B cell (primary cell): ENCODE measurements around the gene GPC3. TPM values are rescaled to one million over a fixed set of nuclear protein-coding genes. Genes with fewer than 3 reads are reported as not detected.

Experiments
- ATAC-seq: fragments of 200-7000 bp; cut with Tn5 transposase; one replicate; pipeline ENCODE4 v1.10.0; 2021; ENCODE audit warnings: low read depth, mild to moderate bottlenecking, moderate number of reproducible peaks, moderate library complexity
- CTCF ChIA-PET: fragments of 350-600 bp; sonication (Branson Sonifier 250); formaldehyde crosslinking; loops from one replicate; lab custom pipeline; 2021; ENCODE audit warnings: antibody characterized with exemption, inconsistent platforms; lab: Charles Lee
- POLR2A ChIA-PET: fragments of 350-600 bp; sonication (Branson Sonifier 250); formaldehyde crosslinking; loops from one replicate; lab custom pipeline; 2021; ENCODE audit warnings: antibody characterized with exemption; lab: Charles Lee
- DNase-seq: peaks from one replicate; pipeline ENCODE4 v3.0.0; 2013
- H2AFZ ChIP-seq: 2 replicates; pipeline ENCODE4 v1.6.1; 2012; ENCODE audit warnings: mild to moderate bottlenecking, low read depth, low read length; ENCODE audit not compliant: insufficient read depth, poor library complexity, severe bottlenecking
- H3K27ac ChIP-seq, 2 donors: 1 replicate in 1 of 2; 2 replicates in 1 of 2; pipeline ENCODE4 v1.5.1; 2012 to 2013; ENCODE audit warnings: low read length in 2 of 2, mild to moderate bottlenecking in 2 of 2, moderate library complexity in 1 of 2
- H3K27me3 ChIP-seq, 4 experiments: fragments of 200-600 bp in 1 of 4; sonication (generic) in 1 of 4; replicated peaks in 1 of 4; 1 replicate in 2 of 4; 2 replicates in 2 of 4; pipeline versions ENCODE4 v1.6.1 to v1.7.0; 2013 to 2016; ENCODE audit warnings: low read length in 3 of 4, mild to moderate bottlenecking in 2 of 4, mixed read lengths in 1 of 4, moderate library complexity in 1 of 4; ENCODE audit not compliant: insufficient read depth in 4 of 4, control insufficient read depth in 3 of 4; ENCODE audit errors: control extremely low read depth in 1 of 4
- H3K36me3 ChIP-seq, 2 experiments: replicated peaks in 1 of 2; 1 replicate in 1 of 2; 2 replicates in 1 of 2; pipeline versions ENCODE4 v1.6.1 to v1.7.1; 2013; ENCODE audit warnings: low read length in 1 of 2; ENCODE audit not compliant: insufficient read depth in 2 of 2, control insufficient read depth in 1 of 2; ENCODE audit errors: control extremely low read depth in 1 of 2, extremely low read depth in 1 of 2
- H3K4me1 ChIP-seq, 2 donors: fragments of 200-600 bp in 1 of 2; sonication (generic) in 1 of 2; 1 replicate in 1 of 2; 2 replicates in 1 of 2; pipeline versions ENCODE4 v1.5.1 to v1.6.1; 2013 to 2017; ENCODE audit warnings: low read length in 2 of 2; ENCODE audit not compliant: control insufficient read depth in 2 of 2, insufficient read depth in 2 of 2
- H3K4me2 ChIP-seq: replicated peaks from 2 replicates; pipeline ENCODE3; 2012; ENCODE audit warnings: mild to moderate bottlenecking, low read depth, low read length; ENCODE audit not compliant: poor library complexity, severe bottlenecking
- H3K4me3 ChIP-seq, 5 experiments: fragments of 200-600 bp in 1 of 5; sonication (generic) in 1 of 5; 1 replicate in 3 of 5; 2 replicates in 2 of 5; pipeline versions ENCODE4 v1.5.1 to v1.7.0; 2011 to 2016; ENCODE audit warnings: low read length in 4 of 5, mild to moderate bottlenecking in 4 of 5, low read depth in 2 of 5, control low read depth in 1 of 5, moderate library complexity in 1 of 5; ENCODE audit not compliant: insufficient read depth in 1 of 5; ENCODE audit errors: control extremely low read depth in 1 of 5, extremely low read depth in 1 of 5
- H3K79me2 ChIP-seq: fragments of 200-600 bp; sonication (generic); one replicate; pipeline ENCODE4 v1.6.0; 2016; ENCODE audit warnings: low read length; ENCODE audit not compliant: control insufficient read depth, insufficient read depth
- H3K9ac ChIP-seq: fragments of 200-600 bp; sonication (generic); 2 replicates; pipeline ENCODE4 v1.6.1; 2017; ENCODE audit warnings: mild to moderate bottlenecking, low read length, moderate library complexity
- H3K9me3 ChIP-seq, 3 donors: one replicate each; pipeline versions ENCODE4 v1.6.1 to v1.7.1; 2013; ENCODE audit warnings: low read length in 2 of 3; ENCODE audit not compliant: control insufficient read depth in 2 of 3, insufficient read depth in 1 of 3; ENCODE audit errors: control extremely low read depth in 1 of 3
- H4K20me1 ChIP-seq: 2 replicates; pipeline ENCODE4 v1.6.0; 2012; ENCODE audit warnings: mild to moderate bottlenecking, low read length; ENCODE audit not compliant: insufficient read depth, control insufficient read depth, poor library complexity, severe bottlenecking
- H3K27ac Mint-ChIP-seq: one replicate; pipeline ENCODE4 v1.8.0; 2021; ENCODE audit warnings: mixed read lengths
- H3K27me3 Mint-ChIP-seq: one replicate; pipeline ENCODE4 v1.8.0; 2021; ENCODE audit warnings: mixed read lengths
- H3K4me1 Mint-ChIP-seq: one replicate; pipeline ENCODE4 v1.8.0; 2021; ENCODE audit warnings: mixed read lengths
- H3K4me3 Mint-ChIP-seq: one replicate; pipeline ENCODE4 v1.8.0; 2021; ENCODE audit warnings: mixed read lengths
- H3K9me3 Mint-ChIP-seq: one replicate; pipeline ENCODE4 v1.8.0; 2022; ENCODE audit warnings: mixed read lengths; ENCODE audit not compliant: insufficient read depth
- CTCF ChIP-seq: fragments of 200-600 bp; IDR thresholded peaks from one replicate; pipeline ENCODE4 v1.8.0; 2022; ENCODE audit warnings: antibody characterized with exemption, mild to moderate bottlenecking
- EZH2 ChIP-seq: IDR thresholded peaks from 2 replicates; pipeline ENCODE4 v1.6.1; 2012; ENCODE audit warnings: borderline replicate concordance, low read depth, mild to moderate bottlenecking, moderate library complexity, low read length; ENCODE audit not compliant: insufficient read depth, poor library complexity, severe bottlenecking
- WGBS: methylation state at CpG from one replicate; pipeline ENCODE4 v1.1.5; 2013; ENCODE audit warnings: missing lambda C conversion rate; ENCODE audit not compliant: insufficient coverage; 5-methylcytosine and 5-hydroxymethylcytosine counted together
- intact Hi-C: fragments of 100-400 bp; cut with micrococcal nuclease; formaldehyde crosslinking; loops from one replicate; pipeline ENCODE4 v1.10.0; 2022
- polyA plus RNA-seq: library from polyadenylated mRNA; depleted of rRNA; stranded (reverse); fragments of >200 nt; gene quantifications from 2 replicates; pipeline ENCODE4 v1.2.3, GENCODE V29; 2012
- total RNA-seq, 2 donors: library from RNA; stranded (reverse); fragments of 120-200 nt in 1 of 2; gene quantifications; 1 replicate in 1 of 2; 2 replicates in 1 of 2; pipeline versions ENCODE4 v1.2.3 to v1.2.4, GENCODE V29; 2013 to 2022

The GPC3 gene
- total and polyA plus RNA-seq, 2 donors (not counting 1 experiment from before 2014, with no cell fraction given): not detected

- Histone ChIP-seq H2AFZ (peak overlapping the region; percentile 25), H3K36me3 (no peaks in the 10 kb centered on the region), H3K4me2 (peak overlapping the region; percentile 44), H3K4me1 (peaks cover 36 to 48% of the 10 kb centered on the region in 2 donors), H3K27ac (peak overlapping the region; percentile 84 to 91), H3K9ac (peak overlapping the region; percentile 10), H3K27me3 (no peaks in the 10 kb centered on the region), H3K4me3 (no peak overlapping the region), H3K9me3 (no peaks in the 10 kb centered on the region), H3K79me2 (no peaks in the 10 kb centered on the region), H4K20me1 (no peaks in the 10 kb centered on the region)
- H3K9me3 Mint-ChIP-seq: no peaks in the 10 kb centered on the region
- DNase-seq: peak; percentile 77
- peak overlapping the region; percentile 95 for H3K27ac Mint-ChIP-seq
- TF ChIP-seq EZH2: no peak
- no peak for TF ChIP-seq CTCF
- 0% methylated on average over 1 of the region's 2 CpGs for WGBS
- H3K4me3 Mint-ChIP-seq: peak overlapping the region; percentile 71
- ChIA-PET CTCF (interaction anchor here (0.7 to 3.7 kb wide), 2 partner anchors 10 to 22 kb away, joined by 3 to 41 read pairs; no protein-coding TSS in a partner anchor), POLR2A (interaction anchor here (1.4 kb wide), 1 partner anchor 8 kb away, joined by 3 read pairs; no protein-coding TSS in a partner anchor)
- H3K27me3 Mint-ChIP-seq: no peaks in the 10 kb centered on the region
- intact Hi-C loops: no loop called here
- peaks cover 47% of the 10 kb centered on the region for H3K4me1 Mint-ChIP-seq
- ATAC-seq: peak; percentile 88
Measured at GRCh38 chrX:133783274-133783673, 202.1 kb downstream of the GPC3 start.

- no CpG with 5 or more reads among the region's 1 CpG for WGBS
- H3K4me2 ChIP-seq: no peak overlapping the region
- no peaks in the 10 kb centered on the region for H4K20me1 ChIP-seq
- ChIA-PET CTCF (interaction anchor here (1.1 to 3.7 kb wide), 3 partner anchors 10 to 12 kb away, joined by 3 to 41 read pairs (median 9); no protein-coding TSS in a partner anchor), POLR2A (no interaction called here)
- Mint-ChIP-seq H3K4me1 (peaks cover 40% of the 10 kb centered on the region), H3K4me3 (no peak overlapping the region), H3K9me3 (no peaks in the 10 kb centered on the region), H3K27ac (no peak overlapping the region), H3K27me3 (no peaks in the 10 kb centered on the region)
- H3K4me1 ChIP-seq: peaks cover 36 to 43% of the 10 kb centered on the region in 2 donors
- no peaks in the 10 kb centered on the region for H3K9me3 ChIP-seq
- no peaks in the 10 kb centered on the region for H3K36me3 ChIP-seq
- intact Hi-C loops: no loop called here
- H3K27ac ChIP-seq: no peak overlapping the region
- DNase-seq: no peak
- H3K79me2 ChIP-seq: no peaks in the 10 kb centered on the region
- H2AFZ ChIP-seq: no peak overlapping the region
- TF ChIP-seq CTCF (no peak), EZH2 (no peak)
- no peak overlapping the region for H3K9ac ChIP-seq
- no peaks in the 10 kb centered on the region for H3K27me3 ChIP-seq
- no peak overlapping the region for H3K4me3 ChIP-seq
- no peak for ATAC-seq
Measured at GRCh38 chrX:133781174-133781573, 204.2 kb downstream of the GPC3 start.
